Panc1 (cell line): ENCODE results near the gene ADARB2. TPM values are rescaled to one million over a fixed set of nuclear protein-coding genes. Genes with fewer than 3 reads are reported as not detected.

ENCODE experiments used
- ATAC-seq: fragments of 200-7000 bp; cut with Tn5 transposase; 2 replicates; pipeline ENCODE4 v1.9.1; 2020; ENCODE audit warnings: mild to moderate bottlenecking, moderate library complexity
- BruUV-seq: library from RNA; stranded (reverse); fragments of 400-500 nt; replicated peaks from 2 replicates; lab custom pipeline; 2021; lab: Mats Ljungman, UMichigan
- CTCF ChIA-PET: fragments of 300-600 bp; sonication (Branson Sonifier 250); formaldehyde crosslinking; loops from one replicate; lab custom pipeline; 2022; ENCODE audit warnings: antibody characterized with exemption; lab: Charles Lee
- POLR2A ChIA-PET: fragments of 300-600 bp; sonication (Branson Sonifier 250); formaldehyde crosslinking; loops from one replicate; lab custom pipeline; 2022; ENCODE audit warnings: antibody characterized with exemption; lab: Charles Lee
- DNase-seq: peaks from one replicate; pipeline ENCODE4 v3.0.0-alpha.2; 2010; ENCODE audit warnings: low read depth, low spot score
- H3K27ac ChIP-seq: 2 replicates; pipeline ENCODE4 v1.5.1; 2011; ENCODE audit warnings: mild to moderate bottlenecking, low read length, inconsistent platforms
- H3K27me3 ChIP-seq: fragments of 200-500 bp; sonication (Bioruptor generic); 2 replicates; pipeline ENCODE4 v1.6.0; 2014; ENCODE audit warnings: low read length, inconsistent platforms; ENCODE audit not compliant: control insufficient read depth, insufficient read depth
- H3K36me3 ChIP-seq: fragments of 200-500 bp; sonication (Bioruptor generic); 2 replicates; pipeline ENCODE4 v1.5.1; 2014; ENCODE audit warnings: inconsistent platforms, mild to moderate bottlenecking, low read length, moderate library complexity; ENCODE audit not compliant: control insufficient read depth, insufficient read depth
- H3K4me1 ChIP-seq: 2 replicates; pipeline ENCODE4 v1.5.1; 2011; ENCODE audit warnings: inconsistent platforms, mild to moderate bottlenecking, low read length, moderate library complexity; ENCODE audit not compliant: control insufficient read depth, insufficient read depth
- H3K4me3 ChIP-seq, 2 experiments: 2 replicates each; pipeline ENCODE4 v1.5.1; 2011 to 2012; ENCODE audit warnings: low read depth in 2 of 2, low read length in 2 of 2, mild to moderate bottlenecking in 2 of 2, inconsistent platforms in 1 of 2, moderate library complexity in 1 of 2
- H3K9me3 ChIP-seq: fragments of 200-500 bp; sonication (Bioruptor generic); 2 replicates; pipeline ENCODE4 v1.5.1; 2014; ENCODE audit warnings: low read depth, mild to moderate bottlenecking, inconsistent platforms, low read length, moderate library complexity; ENCODE audit not compliant: control insufficient read depth, insufficient read depth
- CTCF ChIP-seq: fragments of 450-650 bp; IDR thresholded peaks from 2 replicates; pipeline ENCODE4 v1.5.1; 2017; ENCODE audit warnings: mild to moderate bottlenecking
- POLR2AphosphoS5 ChIP-seq: IDR thresholded peaks from 2 replicates; pipeline ENCODE4 v1.6.1; 2012; ENCODE audit warnings: mild to moderate bottlenecking, low read depth, low read length, moderate library complexity
- REST ChIP-seq, 2 experiments: IDR thresholded peaks; 2 replicates each; pipeline ENCODE4 v1.6.1; 2011 to 2012; ENCODE audit warnings: low read depth in 2 of 2, control low read depth in 1 of 2, low read length in 1 of 2, mild to moderate bottlenecking in 1 of 2, moderate library complexity in 1 of 2; ENCODE audit not compliant: insufficient read depth in 1 of 2
- SIN3A ChIP-seq: IDR thresholded peaks from 2 replicates; pipeline ENCODE4 v1.6.1; 2012; ENCODE audit warnings: low read depth, mild to moderate bottlenecking, low read length, moderate library complexity, borderline replicate concordance; ENCODE audit not compliant: insufficient read depth
- TCF7L2 ChIP-seq: IDR thresholded peaks from 2 replicates; pipeline ENCODE4 v1.6.1; 2011; ENCODE audit warnings: mild to moderate bottlenecking, low read depth, low read length, inconsistent platforms
- in situ Hi-C: cut with HindIII; loops from 2 replicates; pipeline ENCODE4 v1.10.0; 2016; ENCODE audit warnings: low sequenced_read_pairs, low pct_unique_long_range_greater_than_20kb
- intact Hi-C: fragments of 100-400 bp; cut with micrococcal nuclease; formaldehyde crosslinking; loops from one replicate; pipeline ENCODE4 v1.10.0; 2022; ENCODE audit not compliant: unreplicated experiment
- total RNA-seq: library from RNA; stranded (reverse); gene quantifications from one replicate; pipeline ENCODE4 v1.2.1, GENCODE V29; 2021; ENCODE audit not compliant: unreplicated experiment

Gene ADARB2
- total RNA-seq, 1 experiment from 2014 or later, result 0.31 TPM

GRCh38 chr10:1297566-1298301, 439.6 kb downstream of the ADARB2 start:
- TF ChIP-seq REST (IDR thresholded peaks at IDR 0.05; ENCODE audit: insufficient read depth in 1 of 2, low read depth in 2 of 2, low read length in 1 of 2) (no peak), SIN3A (no peak)
- ATAC-seq (no peak), DNase-seq (no peak)
- in situ Hi-C loops, result no loop called here
- no peaks in the 10 kb centered on the region for H3K9me3 ChIP-seq
- no peak overlapping the region for H3K4me3 ChIP-seq
- H3K4me1 ChIP-seq, result no peaks in the 10 kb centered on the region
- BruUV-seq, result no TSS peak
- peaks cover 4% of the 10 kb centered on the region; the same call in 1 of the 2 replicates for H3K27me3 ChIP-seq
- H3K27ac ChIP-seq, result no peak overlapping the region
- intact Hi-C loops, result no loop called here
- H3K36me3 ChIP-seq, result no peaks in the 10 kb centered on the region
- POLR2A ChIA-PET, result no interaction called here
- CTCF ChIA-PET, result interaction anchor here (0.6 kb wide), 1 partner anchor 614 kb away, joined by 3 read pairs; no protein-coding TSS in a partner anchor

GRCh38 chr10:1295756-1296480, 441.4 kb downstream of the ADARB2 start:
- intact Hi-C loops (no loop called here), in situ Hi-C loops (no loop called here)
- no TSS peak for BruUV-seq
- POLR2A ChIA-PET, result no interaction called here
- DNase-seq (no peak), ATAC-seq (no peak)
- H3K27ac ChIP-seq, result no peak overlapping the region
- no peaks in the 10 kb centered on the region for H3K9me3 ChIP-seq
- no peak for TF ChIP-seq CTCF
- TF ChIP-seq REST (IDR thresholded peaks at IDR 0.05; ENCODE audit: insufficient read depth in 1 of 2, low read depth in 2 of 2, low read length in 1 of 2), result no peak
- TF ChIP-seq TCF7L2, result no peak
- no peak for TF ChIP-seq SIN3A
- TF ChIP-seq POLR2AphosphoS5, result no peak
- no peaks in the 10 kb centered on the region; the same call in 1 of the 2 replicates for H3K27me3 ChIP-seq
- no peaks in the 10 kb centered on the region for H3K36me3 ChIP-seq
- no peak overlapping the region for H3K4me3 ChIP-seq
- no peaks in the 10 kb centered on the region for H3K4me1 ChIP-seq
- CTCF ChIA-PET, result no interaction called here
